ENCODE measurements around the gene COL25A1. TPM values are rescaled to one million over a fixed set of nuclear protein-coding genes. Genes with fewer than 3 reads are reported as not detected.

COL25A1 gene
- total RNA-seq, 1 experiment from 2014 or later: 4.2 TPM

DNA sequence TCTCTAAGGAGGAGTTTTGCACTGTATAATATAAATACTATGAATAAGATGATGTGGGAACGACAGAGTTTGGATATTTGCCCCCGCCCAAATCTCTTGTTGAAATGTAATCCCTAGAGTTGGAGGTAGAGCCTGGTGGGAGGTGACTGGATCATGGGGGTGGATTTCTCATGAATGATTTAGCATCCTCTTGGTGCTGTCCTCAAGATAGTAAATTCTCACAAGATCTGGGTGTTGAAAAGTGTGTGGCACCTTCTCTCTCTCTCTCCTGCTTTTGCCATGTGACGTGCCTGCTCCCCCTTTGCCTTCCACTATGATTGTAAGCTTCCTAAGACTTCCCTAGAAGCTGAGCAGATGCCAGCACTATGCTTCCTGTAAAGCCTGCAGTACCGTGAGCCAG, 298.0 kb downstream of the COL25A1 start:
- no peak overlapping the region for H3T11ph ChIP-seq (ENCODE audit: low read length)
- no peak overlapping the region for H3K27ac ChIP-seq (ENCODE audit: insufficient read length, low read depth, low read length)
- H4K20me1 ChIP-seq (ENCODE audit: control insufficient read depth, insufficient read depth, insufficient read length): no peaks in the 10 kb centered on the region
- no peak overlapping the region for H3K23ac ChIP-seq (ENCODE audit: insufficient read length, low read depth, low read length)
- H3K4me1 Mint-ChIP-seq: peaks cover 30 to 33% of the 10 kb centered on the region in 2 experiments
- H2BK15ac ChIP-seq (ENCODE audit: low read depth, low read length): no peak overlapping the region
- no peak overlapping the region for H3K4me2 ChIP-seq (ENCODE audit: insufficient read depth, insufficient read length, low read length)
- no peak overlapping the region for H4K8ac ChIP-seq (replicated peaks; ENCODE audit: insufficient read length, low read depth, low read length)
- TF ChIP-seq, protein P1, sequence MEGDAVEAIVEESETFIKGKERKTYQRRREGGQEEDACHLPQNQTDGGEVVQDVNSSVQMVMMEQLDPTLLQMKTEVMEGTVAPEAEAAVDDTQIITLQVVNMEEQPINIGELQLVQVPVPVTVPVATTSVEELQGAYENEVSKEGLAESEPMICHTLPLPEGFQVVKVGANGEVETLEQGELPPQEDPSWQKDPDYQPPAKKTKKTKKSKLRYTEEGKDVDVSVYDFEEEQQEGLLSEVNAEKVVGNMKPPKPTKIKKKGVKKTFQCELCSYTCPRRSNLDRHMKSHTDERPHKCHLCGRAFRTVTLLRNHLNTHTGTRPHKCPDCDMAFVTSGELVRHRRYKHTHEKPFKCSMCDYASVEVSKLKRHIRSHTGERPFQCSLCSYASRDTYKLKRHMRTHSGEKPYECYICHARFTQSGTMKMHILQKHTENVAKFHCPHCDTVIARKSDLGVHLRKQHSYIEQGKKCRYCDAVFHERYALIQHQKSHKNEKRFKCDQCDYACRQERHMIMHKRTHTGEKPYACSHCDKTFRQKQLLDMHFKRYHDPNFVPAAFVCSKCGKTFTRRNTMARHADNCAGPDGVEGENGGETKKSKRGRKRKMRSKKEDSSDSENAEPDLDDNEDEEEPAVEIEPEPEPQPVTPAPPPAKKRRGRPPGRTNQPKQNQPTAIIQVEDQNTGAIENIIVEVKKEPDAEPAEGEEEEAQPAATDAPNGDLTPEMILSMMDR (conservative IDR thresholded peaks at IDR 0.05): no peak
- no peak overlapping the region for H3K56ac ChIP-seq (ENCODE audit: insufficient read length, low read depth, low read length)
- H3K36me3 Mint-ChIP-seq (ENCODE audit: insufficient read depth in 1 of 3, low read depth in 3 of 3): no peaks in the 10 kb centered on the region
- no peak overlapping the region for H2BK5ac ChIP-seq (ENCODE audit: insufficient read length, low read length)
- no peaks in the 10 kb centered on the region for H3K23me2 ChIP-seq (ENCODE audit: insufficient read length, low read depth, low read length, poor library complexity, severe bottlenecking)
- H3K27me3 Mint-ChIP-seq (ENCODE audit: low read depth): no peaks in the 10 kb centered on the region
- H2AFZ ChIP-seq (ENCODE audit: low read length): no peak overlapping the region
- H3K79me1 ChIP-seq (ENCODE audit: insufficient read depth, low read depth, low read length, poor library complexity, severe bottlenecking): no peaks in the 10 kb centered on the region
- no peak overlapping the region for H3K4ac ChIP-seq (ENCODE audit: low read depth, low read length)
- H3K9me3 Mint-ChIP-seq: no peaks in the 10 kb centered on the region; a peak in 1 of 5 replicates
- peaks cover 4% of the 10 kb centered on the region; the same call in 1 of the 2 replicates for H3K4me1 ChIP-seq (ENCODE audit: insufficient read depth, low read length)
- H4K91ac ChIP-seq (ENCODE audit: insufficient read length, low read depth, low read length): no peak overlapping the region
- H3K9me3 ChIP-seq (ENCODE audit: control insufficient read depth, low read depth, low read length): no peaks in the 10 kb centered on the region
- WGBS (ENCODE audit: extremely low coverage, insufficient read length, low lambda C conversion rate): no CpG with 5 or more reads among the region's 4 CpGs
- H2BK120ac ChIP-seq (ENCODE audit: low read depth, low read length, poor library complexity, severe bottlenecking): no peak overlapping the region
- no peak overlapping the region for H2BK12ac ChIP-seq (ENCODE audit: insufficient read length, low read depth, low read length)
- H2AK5ac ChIP-seq (ENCODE audit: insufficient read length, low read length): no peak overlapping the region
- no peak overlapping the region for H3K4me3 Mint-ChIP-seq
- H3K27ac Mint-ChIP-seq: peak overlapping the region in 1 of 3 experiments; percentile 89; a peak in 1 of 7 replicates
- no peak overlapping the region for H3K14ac ChIP-seq (ENCODE audit: insufficient read depth, low read length)
- no peak overlapping the region for H2BK20ac ChIP-seq (ENCODE audit: low read depth, low read length, poor library complexity, severe bottlenecking)
- no peak overlapping the region for H3K9ac ChIP-seq (ENCODE audit: extremely low read depth, insufficient read length, low read length)
- H3K27me3 ChIP-seq (ENCODE audit: insufficient read depth, low read length): no peaks in the 10 kb centered on the region
- no peaks in the 10 kb centered on the region for H3K79me2 ChIP-seq (ENCODE audit: insufficient read depth, low read length)
- no peak overlapping the region for H4K5ac ChIP-seq (ENCODE audit: insufficient read length, low read depth, low read length)
- no peak overlapping the region for H3K18ac ChIP-seq (ENCODE audit: insufficient read length, low read depth, low read length)
- no peak for DNase-seq
